Measurements from ENCODE around the gene HRCT1.
"Not testable (repeated sequence)": the region's sequence is repeated elsewhere in the genome, so short reads cannot be mapped to it uniquely, and the experiment has no call there.

Gene HRCT1

GRCh38 chr9:35907711-35908503 is 1.9 kb downstream of the HRCT1 start:
- H4K20me1 ChIP-seq, result no peaks in the 10 kb centered on the region
- H3K9ac ChIP-seq, result no peak overlapping the region
- no peaks in the 10 kb centered on the region for H3K9me3 ChIP-seq
- TF ChIP-seq Cebpa-rat (IDR thresholded peaks at IDR 0.05), result no peak
- H3K4me1 ChIP-seq, result peaks cover 54% of the 10 kb centered on the region
- H3K27me3 ChIP-seq, result no peaks in the 10 kb centered on the region
- no peak overlapping the region for H3K4me3 ChIP-seq
- H3K4me2 ChIP-seq, result peak overlapping the region; percentile 76
- H3K36me3 ChIP-seq, result no peaks in the 10 kb centered on the region
- peak overlapping the region; percentile 61 for H3K27ac ChIP-seq

- Histone ChIP-seq H3K4me1 (peaks cover 54% of the 10 kb centered on the region), H3K4me3 (no peak overlapping the region), H3K36me3 (no peaks in the 10 kb centered on the region), H4K20me1 (no peaks in the 10 kb centered on the region), H3K9ac (no peak overlapping the region), H3K9me3 (no peaks in the 10 kb centered on the region), H3K27me3 (no peaks in the 10 kb centered on the region), H3K4me2 (peak overlapping the region; percentile 76), H3K27ac (peak overlapping the region; percentile 61)
- TF ChIP-seq Cebpa-rat (IDR thresholded peaks at IDR 0.05), result no peak
Observed at GRCh38 chr9:35908504-35909125, 2.6 kb downstream of the HRCT1 start.

- Histone ChIP-seq H3K9ac (no peak within 1 kb of the TSS), H4K20me1 (no peaks in the 10 kb centered on the region), H3K36me3 (no peaks in the 10 kb centered on the region), H3K27ac (peak within 1 kb of the TSS; percentile 61), H3K9me3 (no peaks in the 10 kb centered on the region), H3K27me3 (no peaks in the 10 kb centered on the region), H3K4me1 (peaks cover 54% of the 10 kb centered on the region), H3K4me2 (peak within 1 kb of the TSS; percentile 76), H3K4me3 (no peak within 1 kb of the TSS)
- TF ChIP-seq Cebpa-rat (IDR thresholded peaks at IDR 0.05), result no peak
Observed at GRCh38 chr9:35909274-35909673, 3.3 kb downstream of the HRCT1 start, which contains the start of gene SPAAR. SPAAR (plus strand) TSS chr9:35909490; CDS start chr9:35910464, 974 bp downstream.

- Histone ChIP-seq H3K9me3 (no peaks in the 10 kb centered on the region), H3K9ac (no peak overlapping the region), H3K4me3 (no peak overlapping the region), H3K27me3 (no peaks in the 10 kb centered on the region), H3K4me2 (peak overlapping the region; percentile 31), H3K36me3 (no peaks in the 10 kb centered on the region), H3K27ac (no peak overlapping the region), H4K20me1 (no peaks in the 10 kb centered on the region), H3K4me1 (peaks cover 54% of the 10 kb centered on the region)
- no peak for TF ChIP-seq Cebpa-rat (IDR thresholded peaks at IDR 0.05)
Observed at GRCh38 chr9:35909687-35910612, 3.9 kb downstream of the HRCT1 start.

- TF ChIP-seq Cebpa-rat (IDR thresholded peaks at IDR 0.05), result no peak
- Histone ChIP-seq H3K27me3 (no peaks in the 10 kb centered on the region), H3K4me2 (peak overlapping the region; percentile 31), H3K27ac (no peak overlapping the region; the same call in 1 of the 2 replicates), H3K4me1 (peaks cover 54% of the 10 kb centered on the region), H3K9me3 (no peaks in the 10 kb centered on the region), H4K20me1 (no peaks in the 10 kb centered on the region), H3K9ac (no peak overlapping the region), H3K36me3 (no peaks in the 10 kb centered on the region), H3K4me3 (no peak overlapping the region)
Observed at GRCh38 chr9:35910613-35911359, 4.8 kb downstream of the HRCT1 start.

GRCh38 chr9:35911690-35912089 is 5.7 kb downstream of the HRCT1 start:
- Histone ChIP-seq H3K4me3 (no peak overlapping the region), H3K9me3 (no peaks in the 10 kb centered on the region), H3K4me1 (peaks cover 54% of the 10 kb centered on the region), H3K27ac (no peak overlapping the region), H3K9ac (no peak overlapping the region), H3K36me3 (no peaks in the 10 kb centered on the region), H3K4me2 (peak overlapping the region; percentile 31), H4K20me1 (no peaks in the 10 kb centered on the region), H3K27me3 (no peaks in the 10 kb centered on the region)
- TF ChIP-seq Cebpa-rat (IDR thresholded peaks at IDR 0.05), result no peak

- H3K27ac ChIP-seq, result no peak overlapping the region
- H3K9me3 ChIP-seq, result no peaks in the 10 kb centered on the region
- no peak overlapping the region for H3K9ac ChIP-seq
- no peaks in the 10 kb centered on the region for H3K27me3 ChIP-seq
- H3K36me3 ChIP-seq, result no peaks in the 10 kb centered on the region
- TF ChIP-seq Cebpa-rat (IDR thresholded peaks at IDR 0.05), result no peak
- no peak overlapping the region for H3K4me3 ChIP-seq
- no peaks in the 10 kb centered on the region for H4K20me1 ChIP-seq
- peaks cover 42% of the 10 kb centered on the region for H3K4me1 ChIP-seq
- no peak overlapping the region for H3K4me2 ChIP-seq
Observed at GRCh38 chr9:35912791-35913400, 6.9 kb downstream of the HRCT1 start.

GRCh38 chr9:35913429-35913828 is 7.4 kb downstream of the HRCT1 start:
- H3K9ac ChIP-seq, H3K27ac ChIP-seq, H4K20me1 ChIP-seq, H3K4me3 ChIP-seq, H3K36me3 ChIP-seq, H3K27me3 ChIP-seq, H3K4me2 ChIP-seq, H3K9me3 ChIP-seq: not testable (repeated sequence)
- peaks cover 37% of the 10 kb centered on the region for H3K4me1 ChIP-seq

GRCh38 chr9:35914301-35914807 is 8.4 kb downstream of the HRCT1 start:
- no peaks in the 10 kb centered on the region for H3K36me3 ChIP-seq
- no peak overlapping the region for H3K4me3 ChIP-seq
- H3K27me3 ChIP-seq, result no peaks in the 10 kb centered on the region
- no peak overlapping the region for H3K9ac ChIP-seq
- H3K27ac ChIP-seq, result no peak overlapping the region
- H3K4me1 ChIP-seq, result peaks cover 37% of the 10 kb centered on the region
- TF ChIP-seq Cebpa-rat (IDR thresholded peaks at IDR 0.05), result no peak
- H3K9me3 ChIP-seq, result no peaks in the 10 kb centered on the region
- no peaks in the 10 kb centered on the region for H4K20me1 ChIP-seq
- no peak overlapping the region for H3K4me2 ChIP-seq
